ENCODE results near the gene PEA15.

The PEA15 gene

DNA sequence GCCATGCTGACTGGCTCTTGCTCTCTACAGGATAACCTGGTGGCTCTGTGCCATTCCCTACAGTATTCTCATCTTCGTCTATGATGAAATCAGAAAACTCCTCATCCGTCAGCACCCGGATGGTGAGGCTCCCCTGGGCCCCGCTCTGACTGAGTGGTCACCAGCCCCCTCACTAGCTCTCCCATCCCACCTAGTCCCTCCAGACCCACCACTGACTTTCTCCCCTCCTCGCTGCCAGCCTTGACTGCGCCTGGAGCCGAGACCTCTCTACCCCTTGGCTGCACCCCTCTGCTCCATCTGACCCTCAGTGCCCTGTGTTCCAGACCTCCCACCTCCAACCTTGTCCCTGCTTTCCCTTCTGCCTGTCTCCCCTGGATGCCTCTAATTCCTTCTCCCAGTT is 18.9 kb upstream of the PEA15 start:
- DNase-seq, result no peak

- no peak for DNase-seq
Observed at GRCh38 chr1:160186729-160187128, 18.5 kb upstream of the PEA15 start.

- DNase-seq, result no peak
Observed at GRCh38 chr1:160187407-160187806, 17.8 kb upstream of the PEA15 start.

DNA sequence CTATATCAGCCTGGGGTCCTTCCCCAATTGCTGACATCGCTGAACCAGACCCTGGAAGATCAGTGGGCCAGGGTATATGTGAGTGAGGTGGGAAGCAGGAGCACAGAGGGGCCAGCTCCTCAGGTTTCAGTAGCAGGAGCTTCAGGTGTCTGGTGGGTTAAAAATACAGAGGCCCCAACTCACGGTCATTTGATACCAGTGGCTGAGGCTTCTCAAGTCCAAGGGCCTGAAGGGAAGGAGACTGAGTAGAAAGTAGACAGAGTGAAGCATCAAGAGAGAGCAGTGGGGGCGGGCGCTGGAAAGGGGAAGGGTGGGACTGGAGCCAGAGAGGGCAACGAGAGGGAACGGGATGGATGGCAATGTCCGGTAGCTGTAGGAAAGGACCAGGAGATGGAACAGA is 16.8 kb upstream of the PEA15 start:
- no peak for DNase-seq

GRCh38 chr1:160189649-160190625 is 15.2 kb upstream of the PEA15 start, which contains the start of gene CASQ1:
Gene CASQ1, plus strand, starts transcription at chr1:160190575. Its CDS starts 177 bp downstream, at chr1:160190752.
- DNase-seq, result no peak

DNA sequence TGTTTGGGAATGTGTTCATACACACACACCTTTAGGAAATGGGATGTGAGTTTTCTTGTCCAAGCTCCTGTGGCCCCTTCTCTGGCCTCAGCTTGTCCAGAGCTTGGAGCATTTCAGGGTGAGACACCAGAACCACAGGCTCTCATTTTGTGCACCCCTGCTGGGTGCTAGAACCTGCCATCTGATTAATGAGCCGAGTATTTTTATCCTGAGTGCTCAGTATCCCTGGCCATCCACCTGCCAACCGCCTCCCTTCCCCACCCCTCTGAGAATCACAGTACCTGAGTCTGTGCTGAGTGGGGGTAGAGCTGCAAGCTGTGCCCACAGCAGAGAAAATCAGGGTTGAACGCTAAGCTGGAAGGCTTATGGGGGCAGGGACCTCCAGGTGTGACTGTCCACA is 13.4 kb upstream of the PEA15 start:
- DNase-seq, result no peak

DNA sequence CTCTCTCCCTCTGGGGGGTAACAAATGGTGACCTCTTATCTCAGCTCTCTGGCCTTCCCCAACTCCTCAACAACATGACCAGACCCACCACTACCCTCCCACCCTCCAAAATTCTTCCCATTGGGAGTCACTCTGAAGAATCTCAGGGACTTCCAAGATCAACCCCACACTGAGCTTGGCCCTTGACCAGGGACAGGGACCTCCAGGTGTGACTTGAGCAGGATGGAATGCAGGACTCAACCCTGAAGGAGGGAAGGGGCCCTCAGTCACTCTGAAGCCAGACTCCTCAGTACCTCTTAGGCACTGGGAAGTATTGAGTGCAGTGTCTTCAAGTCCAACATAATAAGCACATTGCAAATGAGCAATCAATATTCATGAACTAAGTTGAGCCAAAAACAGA is 12.9 kb upstream of the PEA15 start:
- DNase-seq, result no peak

DNA sequence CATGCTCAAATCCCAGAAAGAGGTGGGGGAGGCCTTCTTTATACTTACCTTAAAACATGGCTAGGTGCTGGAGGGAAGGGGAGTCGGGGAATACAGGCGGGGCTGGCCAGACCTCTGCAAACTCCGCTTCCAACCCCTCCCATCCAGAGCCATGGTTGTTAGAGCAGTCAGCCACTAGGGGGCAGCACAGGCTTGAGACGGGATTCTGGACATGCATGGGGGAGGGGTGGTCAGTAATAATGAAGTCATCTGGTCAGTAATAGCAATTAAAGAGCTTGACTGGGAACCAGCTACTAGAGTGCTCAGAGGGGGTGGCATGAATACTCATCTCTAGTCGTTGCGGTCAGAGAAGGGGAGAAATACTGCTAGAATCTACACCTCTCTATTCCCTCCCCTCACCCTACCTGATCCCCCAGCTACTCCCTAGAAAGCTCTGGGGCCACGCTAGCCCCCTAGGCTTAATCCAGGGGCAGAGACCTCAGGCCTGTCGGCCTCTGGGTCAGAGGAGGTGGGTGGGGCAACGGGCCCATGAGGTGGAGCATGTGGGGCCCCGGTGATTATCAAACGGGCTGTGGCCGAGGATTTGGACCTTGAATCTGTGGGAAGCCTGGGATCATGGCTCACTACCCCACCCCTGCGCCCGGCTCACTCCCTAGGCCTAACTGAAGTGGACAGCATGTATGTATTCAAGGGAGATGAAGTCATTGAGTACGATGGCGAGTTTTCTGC is 11.9 kb upstream of the PEA15 start:
- peak; percentile 78 to 80 for DNase-seq

- no peak for DNase-seq
Observed at GRCh38 chr1:160193832-160194736, 11.1 kb upstream of the PEA15 start.

DNA sequence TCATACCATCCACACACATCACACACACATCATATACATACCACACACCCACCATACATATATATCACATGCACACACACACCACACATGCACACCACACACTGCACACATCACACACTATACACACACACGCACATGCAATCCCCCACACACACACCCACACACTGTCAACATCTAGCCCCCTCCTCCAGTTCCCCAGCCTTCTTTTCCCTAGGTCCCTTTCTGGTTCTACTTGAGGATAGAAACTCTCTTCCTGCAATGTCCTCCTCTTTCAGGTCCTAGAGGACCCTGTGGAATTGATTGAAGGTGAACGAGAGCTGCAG is 10.5 kb upstream of the PEA15 start:
- DNase-seq, result no peak

GRCh38 chr1:160196143-160196542 is 9.0 kb upstream of the PEA15 start:
- no peak for DNase-seq

DNA sequence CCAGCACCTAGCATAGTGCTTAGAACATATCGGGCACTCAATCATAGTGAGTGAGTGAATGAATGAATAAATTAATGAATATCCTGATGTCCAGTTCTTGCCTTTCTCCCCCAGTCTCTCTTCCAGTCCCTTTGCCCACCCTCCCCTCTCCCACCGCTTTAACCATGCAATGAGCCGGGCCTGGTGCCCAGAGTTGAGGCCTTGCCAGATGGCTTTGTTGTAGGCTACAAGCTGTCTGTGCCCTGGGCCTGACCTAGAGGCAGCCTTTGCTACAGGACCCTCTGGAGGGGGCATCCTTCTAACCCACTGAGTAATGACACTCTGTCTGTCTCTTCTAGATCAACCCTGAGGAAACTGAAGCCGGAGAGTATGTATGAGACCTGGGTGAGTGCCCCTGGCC is 8.0 kb upstream of the PEA15 start:
- no peak for DNase-seq

DNA sequence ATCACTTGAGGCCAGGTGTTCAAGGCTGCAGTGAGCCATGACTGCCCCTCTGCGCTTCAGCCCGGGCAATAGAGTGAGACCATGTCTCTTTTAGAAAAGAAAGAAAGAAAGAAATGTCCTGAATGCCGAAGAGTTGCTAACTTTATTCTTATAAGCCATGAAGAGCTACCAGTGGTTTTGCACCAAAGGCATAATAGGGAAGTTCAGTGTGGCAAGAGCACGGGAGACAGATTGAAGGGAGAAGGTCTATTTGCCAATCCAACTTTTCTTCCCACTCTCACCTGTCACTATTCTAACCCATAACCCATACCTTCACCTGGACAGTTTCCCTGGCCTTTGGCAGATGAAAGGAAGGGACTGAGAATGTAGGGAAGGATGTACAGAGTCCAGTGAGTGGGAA is 4.4 kb upstream of the PEA15 start:
- DNase-seq, result no peak

- DNase-seq, result peak; percentile 37 to 67
Observed at GRCh38 chr1:160204526-160205241, 500 bp upstream of the PEA15 start.

DNA sequence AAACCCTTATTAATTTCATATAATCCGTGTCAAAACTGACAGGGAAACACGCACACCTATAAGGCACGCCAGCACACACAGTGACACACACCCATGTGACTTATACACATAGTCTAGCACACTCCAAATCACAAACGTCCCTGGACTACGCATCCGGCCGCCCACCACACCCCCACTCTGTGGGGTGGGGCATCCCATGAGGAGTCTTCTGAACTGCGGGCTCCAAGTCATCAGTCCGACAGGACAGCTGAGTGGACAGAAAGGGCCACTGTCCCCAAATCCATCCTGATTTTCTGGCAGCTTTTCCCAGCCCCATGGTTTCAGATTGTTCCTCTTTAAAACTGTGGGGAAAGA is 829 bp downstream of the PEA15 start:
- peak; percentile 27 to 65 for DNase-seq

DNA sequence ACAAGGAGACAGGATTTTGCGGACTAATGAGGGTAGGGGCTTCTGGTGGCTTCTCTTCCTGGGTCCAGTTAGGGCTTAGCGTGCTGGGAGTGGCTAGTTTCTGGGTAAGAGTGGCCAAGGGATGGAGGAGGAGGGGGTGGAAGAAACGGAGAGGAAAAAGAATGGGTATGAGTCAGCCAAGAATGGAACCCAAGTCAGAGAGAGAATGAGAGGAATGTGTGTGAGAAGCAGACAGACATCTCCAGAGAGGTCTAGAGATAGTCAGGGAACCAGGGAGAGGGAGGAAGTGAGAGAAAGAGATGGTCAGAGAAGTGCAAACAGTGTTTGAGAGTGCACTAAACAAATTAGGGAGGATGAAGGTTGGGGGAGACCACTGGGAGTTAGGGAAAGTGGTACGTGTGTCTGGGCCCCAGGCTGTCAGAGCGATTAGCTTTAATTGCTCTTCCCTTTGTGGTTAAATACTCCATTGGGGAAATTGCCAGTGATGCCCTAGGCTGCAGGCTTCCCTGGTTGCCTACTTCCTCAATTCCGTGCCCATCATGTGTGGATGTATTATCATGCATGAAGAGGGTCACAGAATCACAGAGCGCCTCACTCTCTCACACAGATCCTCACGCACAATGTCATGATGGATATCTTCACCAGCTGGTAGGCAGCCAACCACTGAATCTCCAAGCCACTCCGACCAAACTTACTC is 1.4 kb downstream of the PEA15 start:
- DNase-seq, result no peak

- DNase-seq, result no peak
Observed at GRCh38 chr1:160207118-160207650, 2.0 kb downstream of the PEA15 start.

- DNase-seq, result no peak
Observed at GRCh38 chr1:160207771-160208556, 2.8 kb downstream of the PEA15 start.

- DNase-seq, result no peak
Observed at GRCh38 chr1:160208557-160209320, 3.6 kb downstream of the PEA15 start.

All from CD4-positive, alpha-beta T cell treated with Interferon alpha-2 for 1 hour (primary cell).